Loucy (cell line): Measurements from ENCODE around the gene HELLS.

Source experiments
- H2AFZ ChIP-seq: fragments of 200-600 bp; sonication (generic); 2 replicates; pipeline ENCODE4 v1.6.0; 2016; ENCODE audit warnings: antibody characterized with exemption, mild to moderate bottlenecking, low read length, moderate library complexity
- H3F3A ChIP-seq: fragments of 200-600 bp; 2 replicates; pipeline ENCODE4 v1.6.0; 2016; ENCODE audit warnings: antibody characterized with exemption, low read depth, mild to moderate bottlenecking
- H3K27me3 ChIP-seq: fragments of 200-600 bp; sonication (generic); 2 replicates; pipeline ENCODE4 v1.6.1; 2014; ENCODE audit warnings: low read length, mild to moderate bottlenecking; ENCODE audit not compliant: insufficient read depth, poor library complexity, severe bottlenecking
- H3K36me3 ChIP-seq: fragments of 200-600 bp; sonication (generic); 2 replicates; pipeline ENCODE4 v1.6.1; 2016; ENCODE audit warnings: low read length; ENCODE audit not compliant: insufficient read depth
- H3K4me1 ChIP-seq: fragments of 200-600 bp; sonication (generic); 2 replicates; pipeline ENCODE4 v1.5.1; 2014; ENCODE audit warnings: low read length, mild to moderate bottlenecking; ENCODE audit not compliant: insufficient read depth, poor library complexity, severe bottlenecking
- H3K4me2 ChIP-seq: fragments of 200-600 bp; sonication (generic); 2 replicates; pipeline ENCODE4 v1.6.0; 2014; ENCODE audit warnings: antibody characterized with exemption, low read length, low read depth, mild to moderate bottlenecking; ENCODE audit not compliant: poor library complexity, severe bottlenecking
- H3K4me3 ChIP-seq: fragments of 200-600 bp; sonication (generic); 2 replicates; pipeline ENCODE4 v1.5.1; 2014; ENCODE audit warnings: low read length, mild to moderate bottlenecking, mixed read lengths; ENCODE audit not compliant: poor library complexity, severe bottlenecking
- H3K79me2 ChIP-seq: fragments of 200-600 bp; sonication (generic); 2 replicates; pipeline ENCODE4 v1.6.1; 2014; ENCODE audit warnings: low read length; ENCODE audit not compliant: insufficient read depth
- H3K9ac ChIP-seq: fragments of 200-600 bp; sonication (generic); 2 replicates; pipeline ENCODE4 v1.6.0; 2014; ENCODE audit warnings: mild to moderate bottlenecking, low read depth, low read length, moderate library complexity; ENCODE audit not compliant: poor library complexity, severe bottlenecking
- H3K9me2 ChIP-seq: fragments of 200-600 bp; sonication (generic); replicated peaks from 2 replicates; pipeline ENCODE4 v1.6.1; 2016; ENCODE audit warnings: low read depth, low read length, mixed read lengths
- H3K9me3 ChIP-seq: fragments of 200-600 bp; sonication (generic); 2 replicates; pipeline ENCODE4 v1.6.1; 2014; ENCODE audit warnings: mild to moderate bottlenecking, antibody characterized with exemption, low read length, low read depth; ENCODE audit not compliant: insufficient read depth
- H4K20me1 ChIP-seq: fragments of 200-600 bp; sonication (generic); 2 replicates; pipeline ENCODE4 v1.6.0; 2014; ENCODE audit warnings: antibody characterized with exemption, low read length, mild to moderate bottlenecking; ENCODE audit not compliant: insufficient read depth, poor library complexity, severe bottlenecking
- EZH2phosphoT487 ChIP-seq: fragments of 200-600 bp; IDR thresholded peaks from 2 replicates; pipeline ENCODE4 v1.6.1; 2018; ENCODE audit warnings: antibody characterized with exemption, mild to moderate bottlenecking, moderate library complexity, borderline replicate concordance
- TF ChIP-seq, protein P1 (sequence below): fragments of 200-600 bp; sonication (generic); conservative IDR thresholded peaks from 2 replicates; pipeline ENCODE4 v1.5.1; 2014; ENCODE audit warnings: mild to moderate bottlenecking, antibody characterized with exemption, low read length

Gene HELLS

GRCh38 chr10:94602729-94603515, 57.3 kb downstream of the HELLS start:
- no peaks in the 10 kb centered on the region for H4K20me1 ChIP-seq
- H3K27me3 ChIP-seq, result no peaks in the 10 kb centered on the region
- no peaks in the 10 kb centered on the region for H3K9me3 ChIP-seq
- H2AFZ ChIP-seq, result no peak overlapping the region
- no peak for TF ChIP-seq EZH2phosphoT487
- no peaks in the 10 kb centered on the region for H3F3A ChIP-seq
- H3K79me2 ChIP-seq, result no peaks in the 10 kb centered on the region
- no peaks in the 10 kb centered on the region for H3K9me2 ChIP-seq
- H3K4me1 ChIP-seq, result no peaks in the 10 kb centered on the region
- no peak overlapping the region for H3K4me3 ChIP-seq
- H3K36me3 ChIP-seq, result peaks cover 60% of the 10 kb centered on the region
- no peak overlapping the region for H3K4me2 ChIP-seq
- no peak overlapping the region for H3K9ac ChIP-seq

DNA sequence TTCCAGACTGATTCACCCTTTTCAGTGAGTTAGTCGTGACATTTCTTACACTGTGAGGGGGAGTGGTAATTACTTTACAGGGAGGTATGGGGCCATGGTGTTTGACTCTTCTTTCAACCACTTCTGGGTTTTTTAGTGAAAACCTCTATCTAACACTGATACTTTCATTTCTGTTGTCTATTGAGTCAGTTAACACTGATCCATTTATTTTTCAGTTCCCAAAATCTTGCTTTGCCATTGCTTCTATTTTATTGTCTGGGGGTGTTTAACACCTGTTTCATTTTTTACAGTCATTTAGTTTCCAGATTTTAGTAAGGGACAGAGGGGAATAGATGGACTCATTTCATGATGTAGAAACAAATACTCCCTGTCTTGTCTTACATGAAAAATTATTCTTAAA, 61.5 kb downstream of the HELLS start:
- no peak overlapping the region for H3K4me2 ChIP-seq
- no peaks in the 10 kb centered on the region for H3K9me2 ChIP-seq
- peaks cover 40% of the 10 kb centered on the region for H3K36me3 ChIP-seq

GRCh38 chr10:94608559-94608958, 63.0 kb downstream of the HELLS start:
- Histone ChIP-seq H3F3A (no peaks in the 10 kb centered on the region), H3K4me3 (no peak overlapping the region), H3K79me2 (no peaks in the 10 kb centered on the region), H3K36me3 (peaks cover 25% of the 10 kb centered on the region; the same call in 1 of the 2 replicates), H3K9me3 (no peaks in the 10 kb centered on the region), H3K4me1 (no peaks in the 10 kb centered on the region), H3K27me3 (no peaks in the 10 kb centered on the region), H4K20me1 (no peaks in the 10 kb centered on the region), H3K4me2 (no peak overlapping the region), H2AFZ (no peak overlapping the region), H3K9me2 (no peaks in the 10 kb centered on the region), H3K9ac (no peak overlapping the region)
- TF ChIP-seq, protein P1, sequence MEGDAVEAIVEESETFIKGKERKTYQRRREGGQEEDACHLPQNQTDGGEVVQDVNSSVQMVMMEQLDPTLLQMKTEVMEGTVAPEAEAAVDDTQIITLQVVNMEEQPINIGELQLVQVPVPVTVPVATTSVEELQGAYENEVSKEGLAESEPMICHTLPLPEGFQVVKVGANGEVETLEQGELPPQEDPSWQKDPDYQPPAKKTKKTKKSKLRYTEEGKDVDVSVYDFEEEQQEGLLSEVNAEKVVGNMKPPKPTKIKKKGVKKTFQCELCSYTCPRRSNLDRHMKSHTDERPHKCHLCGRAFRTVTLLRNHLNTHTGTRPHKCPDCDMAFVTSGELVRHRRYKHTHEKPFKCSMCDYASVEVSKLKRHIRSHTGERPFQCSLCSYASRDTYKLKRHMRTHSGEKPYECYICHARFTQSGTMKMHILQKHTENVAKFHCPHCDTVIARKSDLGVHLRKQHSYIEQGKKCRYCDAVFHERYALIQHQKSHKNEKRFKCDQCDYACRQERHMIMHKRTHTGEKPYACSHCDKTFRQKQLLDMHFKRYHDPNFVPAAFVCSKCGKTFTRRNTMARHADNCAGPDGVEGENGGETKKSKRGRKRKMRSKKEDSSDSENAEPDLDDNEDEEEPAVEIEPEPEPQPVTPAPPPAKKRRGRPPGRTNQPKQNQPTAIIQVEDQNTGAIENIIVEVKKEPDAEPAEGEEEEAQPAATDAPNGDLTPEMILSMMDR, result no peak
- TF ChIP-seq EZH2phosphoT487, result no peak

More for the DNA sequence above, 61.5 kb downstream of the HELLS start:
- H3K4me3 ChIP-seq, result no peak overlapping the region
- no peaks in the 10 kb centered on the region for H3K9me3 ChIP-seq
- H3K9ac ChIP-seq, result no peak overlapping the region
- TF ChIP-seq, protein P1, result no peak
- TF ChIP-seq EZH2phosphoT487, result no peak
- H3K79me2 ChIP-seq, result no peaks in the 10 kb centered on the region
- H4K20me1 ChIP-seq, result no peaks in the 10 kb centered on the region
- no peaks in the 10 kb centered on the region for H3K4me1 ChIP-seq
- no peak overlapping the region for H2AFZ ChIP-seq
- H3K27me3 ChIP-seq, result no peaks in the 10 kb centered on the region
- H3F3A ChIP-seq, result no peaks in the 10 kb centered on the region
